EL (cell line): ENCODE results near the gene COMMD10.

Experiments used
- DNase-seq: peaks from one replicate; pipeline ENCODE4 v3.0.0-alpha.2; 2016

COMMD10 gene

DNA sequence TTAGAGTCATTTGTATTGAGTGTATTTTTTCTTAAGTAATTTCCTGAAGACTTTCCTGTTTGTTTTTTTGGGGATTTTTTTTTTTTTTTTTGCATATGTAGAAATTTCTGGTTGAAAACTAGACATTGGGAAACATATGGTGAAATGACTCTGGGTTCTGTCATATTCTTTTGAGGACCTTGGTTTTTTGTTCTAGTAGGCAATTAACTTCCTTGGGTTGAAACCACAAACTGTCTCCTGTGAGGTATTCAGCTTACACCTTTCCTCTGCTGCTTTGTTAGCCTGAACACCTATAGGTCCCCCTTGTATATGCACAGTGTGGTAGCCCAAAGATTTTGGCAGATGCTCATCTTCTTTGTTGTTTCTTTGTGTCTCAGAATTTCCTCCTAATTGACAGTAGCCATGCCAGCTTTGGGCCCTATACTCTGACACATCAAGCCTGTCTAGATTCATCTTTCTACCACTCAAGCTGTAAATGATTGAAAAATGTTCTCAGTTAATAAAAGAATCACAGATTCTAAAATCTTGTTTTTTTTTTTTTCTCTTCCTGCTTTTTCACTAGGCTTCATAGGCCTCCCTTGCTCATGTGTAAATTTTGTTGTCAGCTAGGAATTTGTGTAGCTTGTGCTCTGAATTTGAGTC lies 140.6 kb downstream of the COMMD10 start:
- DNase-seq, result no peak

DNA sequence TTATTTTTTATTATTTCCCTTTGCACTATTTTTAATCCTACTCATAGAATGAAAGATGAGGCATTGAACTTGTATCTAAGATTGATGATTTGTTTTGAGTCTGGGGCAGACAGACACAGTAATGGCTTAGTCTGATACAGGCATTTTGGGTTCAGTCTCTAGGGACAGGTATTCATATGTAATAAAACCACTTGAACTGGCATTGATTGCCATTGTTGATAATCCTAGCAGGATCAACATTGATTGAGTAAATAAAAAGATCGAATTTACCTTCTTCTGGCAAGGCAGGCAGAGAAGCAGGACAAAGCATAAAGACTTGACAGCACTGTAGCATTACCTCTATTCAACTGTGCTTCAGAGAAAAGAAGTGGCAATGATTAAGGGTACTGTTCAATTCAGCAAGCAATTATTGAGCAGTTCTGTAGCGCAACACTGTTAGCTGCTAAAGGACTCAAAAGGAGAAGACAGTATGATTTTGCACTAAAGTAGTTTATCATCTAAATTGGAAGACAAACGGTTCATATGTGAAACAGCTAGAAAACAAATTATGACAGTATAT lies 144.4 kb downstream of the COMMD10 start:
- DNase-seq, result no peak

DNA sequence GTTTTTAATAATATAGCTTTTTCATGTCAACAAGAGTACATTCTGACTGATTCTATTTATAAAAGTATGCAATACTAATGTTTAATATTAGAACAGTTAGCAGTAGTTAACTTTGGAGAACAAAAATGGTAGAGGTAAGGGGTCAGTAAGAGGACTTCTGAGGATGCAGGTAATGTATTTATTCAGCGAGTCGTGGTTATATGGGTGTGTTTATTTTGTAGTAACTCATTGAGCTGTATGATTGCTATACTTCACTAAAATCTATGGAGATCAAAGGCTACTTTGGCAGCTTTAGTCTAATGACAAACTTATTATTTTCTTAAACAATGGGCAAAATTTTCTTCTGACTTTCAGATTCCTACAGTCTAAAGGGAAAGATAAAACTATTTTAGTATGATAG lies 146.5 kb downstream of the COMMD10 start:
- no peak for DNase-seq

DNA sequence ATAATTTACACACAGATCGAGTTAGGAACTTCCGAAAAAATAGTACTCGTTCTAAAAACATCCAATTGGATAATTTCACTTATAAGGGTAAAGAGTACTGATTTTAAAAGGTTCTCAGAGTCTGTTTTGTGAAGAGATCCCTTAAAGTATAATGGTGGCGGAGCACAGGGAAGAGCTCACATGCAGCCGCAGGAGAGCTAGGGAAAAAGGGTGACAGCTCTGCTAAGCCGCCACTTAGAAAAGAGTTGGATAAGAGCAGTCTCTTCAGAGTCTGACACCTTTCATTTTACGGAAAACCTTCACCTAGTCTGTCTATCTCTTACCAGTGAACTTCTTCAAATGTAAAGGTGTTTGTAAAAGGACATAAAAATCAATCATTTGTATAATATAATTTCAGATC lies 149.9 kb downstream of the COMMD10 start:
- no peak for DNase-seq

GRCh38 chr5:116237917-116238500 lies 153.2 kb downstream of the COMMD10 start:
- no peak for DNase-seq

DNA sequence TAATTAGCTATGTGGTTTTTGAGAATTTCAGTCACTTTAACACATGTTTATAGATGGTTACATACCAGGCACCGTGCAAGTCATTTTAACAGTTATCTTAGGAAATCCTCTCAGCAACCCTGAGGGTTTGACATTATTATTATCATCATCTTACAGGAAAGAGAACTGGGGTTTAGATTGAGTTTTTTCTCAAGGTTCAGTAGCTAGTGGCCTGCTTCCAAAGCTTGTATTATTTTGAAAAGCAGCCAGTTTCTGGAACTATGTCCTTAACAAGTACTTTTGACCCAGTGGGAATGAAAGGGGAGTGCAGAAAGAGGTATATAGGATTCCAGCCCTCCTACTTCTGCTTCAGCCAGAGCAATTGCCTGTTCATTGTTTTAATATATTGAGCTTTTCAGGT lies 157.5 kb downstream of the COMMD10 start:
- peak; percentile 1 for DNase-seq

- DNase-seq, result no peak
These were observed 163.6 kb downstream of the COMMD10 start for GRCh38 chr5:116248432-116248831.

DNA sequence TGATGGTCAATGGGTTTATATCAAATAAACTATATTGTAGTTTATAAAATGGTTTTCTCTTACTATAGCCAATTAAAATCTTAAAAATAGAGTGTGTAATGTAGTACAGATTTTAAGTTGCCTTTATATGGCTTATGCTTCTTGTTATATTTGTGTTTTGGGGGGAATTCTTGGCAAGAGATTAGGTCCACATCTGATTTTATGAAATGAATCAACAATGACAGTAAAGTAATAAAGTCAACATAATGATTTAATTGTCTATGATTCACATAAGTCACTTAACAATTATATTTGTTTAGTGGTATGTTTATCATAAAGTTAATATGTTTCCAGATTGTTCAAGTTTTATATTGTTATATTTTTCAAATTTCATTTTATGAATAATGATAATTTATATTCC lies 164.8 kb downstream of the COMMD10 start:
- DNase-seq, result no peak

GRCh38 chr5:116256717-116257116 lies 171.9 kb downstream of the COMMD10 start:
- DNase-seq, result no peak

- DNase-seq, result no peak
These were observed 180.6 kb downstream of the COMMD10 start for GRCh38 chr5:116265471-116265870.

DNA sequence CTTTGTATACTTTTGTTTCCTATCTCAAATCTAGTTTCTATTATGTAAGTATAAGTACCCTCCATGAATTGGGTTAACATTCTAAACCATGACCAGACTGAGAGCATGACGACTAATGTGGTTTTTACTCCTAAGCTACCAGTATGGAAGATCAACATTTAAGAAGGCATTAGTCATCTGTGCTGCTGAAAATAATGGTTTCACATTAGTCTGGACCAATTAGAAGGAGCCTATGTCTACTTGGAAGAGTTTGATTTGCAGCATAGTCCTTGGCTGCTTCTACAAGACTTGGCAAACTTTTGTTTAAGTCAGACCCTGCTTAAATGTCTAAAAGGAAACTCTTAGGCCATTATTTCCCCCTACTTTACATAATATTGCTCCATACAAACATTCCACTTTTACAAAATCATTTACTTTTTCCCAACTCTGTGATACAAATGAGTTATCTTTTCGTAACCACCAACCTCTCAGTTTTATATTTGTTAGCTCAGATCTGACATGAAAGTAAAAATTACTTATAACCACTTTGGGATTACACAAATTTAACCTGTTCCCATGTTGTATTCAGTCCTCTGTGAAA lies 186.7 kb downstream of the COMMD10 start:
- DNase-seq, result peak; percentile 21

DNA sequence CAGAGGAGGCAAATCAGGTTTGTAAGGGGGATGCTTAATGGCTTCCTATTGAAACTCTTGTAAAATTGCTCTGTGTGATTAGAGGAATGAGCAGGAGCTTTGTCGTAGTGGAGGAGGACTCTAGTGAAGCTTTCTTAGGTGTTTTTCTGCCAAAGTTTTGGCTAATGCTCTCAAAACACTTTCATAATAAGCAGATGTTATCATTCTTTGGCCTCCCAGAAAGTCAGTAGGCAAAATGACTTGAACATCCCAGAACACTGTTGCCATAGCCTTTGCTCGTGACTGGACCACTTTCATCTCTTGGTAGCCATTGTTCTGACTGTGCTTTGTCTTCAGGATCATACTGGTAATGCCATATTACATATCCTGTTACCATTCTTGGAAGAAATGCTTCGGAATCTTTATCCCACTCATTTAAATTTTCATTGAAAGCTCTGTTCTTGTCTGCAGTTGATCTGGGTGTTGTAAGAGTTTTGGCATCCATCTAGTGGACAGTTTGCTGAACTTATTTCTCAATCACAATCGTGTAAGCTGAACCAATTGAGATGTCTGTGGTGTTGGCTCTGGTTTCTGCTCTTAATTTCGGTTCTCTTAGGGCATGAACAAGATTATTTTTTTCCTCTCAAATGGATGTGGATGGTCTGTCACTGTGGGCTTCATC lies 187.6 kb downstream of the COMMD10 start:
- peak; percentile 21 for DNase-seq

DNA sequence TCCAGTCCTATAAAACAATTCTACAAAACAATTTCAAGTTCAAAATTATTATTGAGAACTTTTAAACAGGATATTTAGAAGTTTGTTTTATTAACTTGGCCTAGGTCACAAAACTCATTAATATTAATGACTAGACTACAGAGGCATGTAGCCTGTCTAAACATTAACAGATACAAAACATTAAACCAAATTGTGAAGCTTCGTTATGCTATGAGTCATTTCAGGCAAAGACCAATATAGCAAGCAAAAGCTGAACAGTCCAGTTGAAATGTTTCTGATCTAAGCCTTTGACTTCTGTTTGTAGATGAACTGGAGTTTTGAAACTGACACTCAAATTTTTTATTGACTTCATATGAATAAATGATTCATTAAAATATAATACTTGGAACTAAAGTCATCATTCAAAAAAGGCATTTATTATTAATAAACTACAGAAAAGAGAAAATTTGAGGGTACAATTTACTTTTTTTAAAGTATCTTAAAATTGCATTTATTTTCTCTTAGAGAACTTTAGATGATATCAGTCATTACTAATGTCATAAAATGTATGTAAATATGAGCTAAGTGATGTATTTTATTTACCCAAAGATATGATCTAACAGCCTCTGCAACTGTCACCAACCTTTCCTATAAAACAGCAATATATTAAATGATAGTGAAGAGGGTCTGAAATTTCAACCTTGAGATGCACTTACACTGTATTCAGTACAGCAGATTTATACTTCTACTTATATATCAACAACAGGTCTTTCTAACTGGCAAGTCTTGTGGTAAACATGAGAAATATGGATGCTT lies 188.8 kb downstream of the COMMD10 start:
- peak; percentile 32 for DNase-seq

DNA sequence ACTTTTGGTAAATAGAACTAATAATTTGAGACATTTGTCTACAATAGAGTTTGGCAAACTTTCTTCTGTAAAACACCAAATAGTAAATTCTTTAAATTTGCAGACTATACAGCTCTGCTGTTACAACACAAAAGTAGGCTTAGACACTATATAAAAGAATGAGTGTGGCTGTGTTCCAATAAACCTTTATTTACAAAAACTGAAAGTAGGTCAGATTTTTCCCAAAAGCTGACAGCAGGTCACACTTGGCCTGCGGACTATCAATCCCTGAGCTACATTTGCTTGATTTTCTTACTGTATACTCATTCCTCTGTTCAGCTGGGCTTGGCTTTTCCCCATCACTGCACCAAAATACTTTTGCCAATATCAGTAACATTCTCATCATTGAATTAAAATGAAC lies 189.4 kb downstream of the COMMD10 start:
- no peak for DNase-seq

- DNase-seq, result no peak
These were observed 190.5 kb downstream of the COMMD10 start for GRCh38 chr5:116275282-116275681.

- DNase-seq, result no peak
These were observed 192.1 kb downstream of the COMMD10 start for GRCh38 chr5:116276952-116277351.

DNA sequence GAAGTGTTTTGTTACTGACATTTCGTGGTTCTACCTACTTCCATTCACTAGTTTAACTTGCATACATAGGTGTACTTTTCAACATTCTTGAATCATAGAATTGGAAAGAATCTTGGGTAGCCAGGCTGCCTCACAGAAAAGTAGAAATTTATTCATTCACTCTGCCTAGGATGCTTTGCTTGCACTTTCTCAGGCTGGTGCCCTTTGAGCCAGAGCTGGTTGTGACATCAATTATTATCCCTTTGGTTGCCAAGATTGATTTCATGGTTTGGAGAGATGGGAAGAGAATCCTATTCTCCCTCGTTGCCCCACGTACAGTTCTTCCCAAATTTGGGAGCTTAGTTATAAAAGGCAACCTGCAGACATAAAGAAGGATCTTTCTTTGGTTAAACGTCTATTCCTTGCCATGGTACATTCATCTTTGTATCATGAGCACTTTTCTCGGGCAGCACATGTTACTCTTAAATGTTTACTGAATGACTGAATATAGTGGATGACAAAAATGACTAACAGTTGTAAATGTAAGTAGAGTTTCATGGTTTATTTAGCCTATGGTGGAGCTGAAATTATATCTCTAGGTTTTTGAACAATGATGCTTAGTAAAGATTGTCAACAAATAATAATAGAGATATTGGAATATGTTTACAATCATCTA lies 195.5 kb downstream of the COMMD10 start:
- DNase-seq, result no peak

DNA sequence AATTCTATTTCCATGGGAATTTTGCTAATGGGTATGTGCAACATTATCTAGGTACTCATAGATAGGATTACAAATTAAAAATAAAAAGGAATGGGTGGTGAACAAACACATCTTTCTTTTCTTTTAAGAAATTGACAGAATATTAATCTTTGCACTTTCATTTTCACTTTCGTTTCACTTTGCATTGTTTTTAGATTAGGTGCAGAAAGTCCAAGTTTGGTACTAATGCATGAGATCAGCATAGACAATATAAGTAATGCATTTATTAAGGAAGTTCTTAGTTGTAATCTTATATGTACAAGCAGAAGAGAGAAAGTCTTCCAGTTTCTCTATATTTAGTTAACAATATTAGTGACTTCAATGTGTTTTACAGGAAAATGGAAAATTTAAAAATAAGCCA lies 196.5 kb downstream of the COMMD10 start:
- DNase-seq, result no peak

- no peak for DNase-seq
These were observed 203.7 kb downstream of the COMMD10 start for GRCh38 chr5:116288524-116288923.

DNA sequence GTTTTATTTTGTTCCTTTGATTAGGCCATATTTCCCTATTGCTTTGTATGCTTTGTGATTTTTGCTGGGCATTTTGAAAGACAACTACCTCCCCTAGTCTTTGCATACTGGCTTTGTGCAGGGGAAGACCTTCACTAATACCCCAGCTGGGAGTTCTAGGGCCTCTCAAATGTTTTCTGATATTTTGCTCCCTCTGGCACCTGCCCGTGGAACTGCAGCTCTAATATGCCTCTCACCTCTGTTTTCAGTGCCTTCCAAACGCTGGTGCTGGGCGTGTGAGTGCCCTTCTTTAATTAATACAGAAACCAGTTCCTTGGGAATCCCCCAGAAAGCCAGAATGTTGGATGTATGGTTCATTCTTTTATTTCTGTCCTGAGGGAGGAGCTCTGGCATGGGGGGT lies 204.5 kb downstream of the COMMD10 start:
- no peak for DNase-seq

- DNase-seq, result no peak
These were observed 206.4 kb downstream of the COMMD10 start for GRCh38 chr5:116291271-116291670.

- DNase-seq, result no peak
These were observed 207.5 kb downstream of the COMMD10 start for GRCh38 chr5:116292321-116292720.
